ENCODE data around the gene SNRNP27. TPM values are rescaled to one million over a fixed set of nuclear protein-coding genes. Genes with fewer than 3 reads are reported as not detected.

The SNRNP27 gene
- total RNA-seq, 1 experiment from 2014 or later: 130 TPM

- H3K4me3 ChIP-seq: no peak overlapping the region
- DNase-seq (ENCODE audit: low read depth in 1 of 2, low spot score in 2 of 2): no peak
- H3K9me3 ChIP-seq (replicated peaks): no peaks in the 10 kb centered on the region
- H3K4me1 ChIP-seq (replicated peaks): no peaks in the 10 kb centered on the region
- no peaks in the 10 kb centered on the region for H3K27me3 ChIP-seq (replicated peaks)
- H3K36me3 ChIP-seq: peaks cover 74% of the 10 kb centered on the region
- no peak overlapping the region for H3K27ac ChIP-seq
These were observed 8.6 kb downstream of the SNRNP27 start for GRCh38 chr2:69902213-69902922.

GRCh38 chr2:69907216-69907615 is 13.5 kb downstream of the SNRNP27 start:
- Histone ChIP-seq H3K4me3 (no peak overlapping the region), H3K9me3 (replicated peaks) (no peaks in the 10 kb centered on the region), H3K4me1 (replicated peaks) (no peaks in the 10 kb centered on the region), H3K27me3 (replicated peaks) (no peaks in the 10 kb centered on the region), H3K27ac (no peak overlapping the region), H3K36me3 (peaks cover 51% of the 10 kb centered on the region)
- DNase-seq (ENCODE audit: low read depth in 1 of 2, low spot score in 2 of 2): no peak

GRCh38 chr2:69911985-69912563 is 18.3 kb downstream of the SNRNP27 start:
- no peak overlapping the region for H3K4me3 ChIP-seq
- H3K4me1 ChIP-seq (replicated peaks): peaks cover 8% of the 10 kb centered on the region
- no peaks in the 10 kb centered on the region for H3K9me3 ChIP-seq (replicated peaks)
- H3K27ac ChIP-seq: no peak overlapping the region
- DNase-seq (ENCODE audit: low read depth in 1 of 2, low spot score in 2 of 2): peak in 1 of 2 experiments; percentile 39
- H3K36me3 ChIP-seq: peaks cover 23% of the 10 kb centered on the region
- H3K27me3 ChIP-seq (replicated peaks): no peaks in the 10 kb centered on the region

DNA sequence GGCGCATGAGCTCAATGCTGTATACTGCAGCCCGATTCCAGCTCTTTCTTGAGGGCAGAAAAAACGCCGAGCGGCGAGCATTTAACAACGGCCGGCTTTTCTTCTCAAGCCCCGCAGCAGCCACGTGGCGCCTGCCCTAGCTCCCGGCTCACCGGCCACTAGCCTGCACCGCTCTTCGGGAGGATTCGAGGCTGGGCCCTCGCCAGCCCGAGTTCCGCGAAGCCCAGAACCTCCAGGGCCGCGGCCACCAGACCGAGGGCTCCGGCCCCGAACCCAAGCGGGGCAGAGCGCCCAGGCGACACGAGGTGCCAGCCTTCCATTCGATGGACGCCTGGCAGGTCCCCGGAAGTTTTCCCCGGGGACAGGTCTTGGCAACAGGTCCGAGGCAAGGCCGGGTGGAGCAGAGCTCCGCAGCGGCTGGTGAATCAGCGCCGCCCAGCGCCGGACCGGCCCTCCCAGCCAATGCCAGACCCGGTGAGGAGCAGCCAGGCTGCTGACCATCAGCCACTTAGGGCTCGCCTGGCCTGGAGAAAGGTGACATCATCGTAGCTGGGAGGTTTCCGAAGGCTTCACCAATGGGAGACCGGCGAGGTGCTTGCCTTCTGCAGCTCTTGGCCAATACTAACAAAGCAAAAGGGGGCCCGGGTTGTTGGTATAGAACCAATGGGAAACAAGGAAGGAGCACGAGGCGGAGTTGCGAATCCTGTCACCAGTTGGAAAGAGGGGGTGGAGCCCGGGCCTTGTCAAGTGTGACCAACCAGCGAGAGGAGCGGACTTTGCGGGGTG is 20.6 kb downstream of the SNRNP27 start:
- Histone ChIP-seq H3K4me1 (replicated peaks) (peaks cover 16% of the 10 kb centered on the region), H3K9me3 (replicated peaks) (no peaks in the 10 kb centered on the region), H3K36me3 (peaks cover 6% of the 10 kb centered on the region; the same call in 1 of the 2 replicates), H3K4me3 (peak overlapping the region; percentile 68), H3K27me3 (replicated peaks) (no peaks in the 10 kb centered on the region), H3K27ac (peak overlapping the region; percentile 68)
- DNase-seq (ENCODE audit: low read depth in 1 of 2, low spot score in 2 of 2): peak; percentile 100

DNA sequence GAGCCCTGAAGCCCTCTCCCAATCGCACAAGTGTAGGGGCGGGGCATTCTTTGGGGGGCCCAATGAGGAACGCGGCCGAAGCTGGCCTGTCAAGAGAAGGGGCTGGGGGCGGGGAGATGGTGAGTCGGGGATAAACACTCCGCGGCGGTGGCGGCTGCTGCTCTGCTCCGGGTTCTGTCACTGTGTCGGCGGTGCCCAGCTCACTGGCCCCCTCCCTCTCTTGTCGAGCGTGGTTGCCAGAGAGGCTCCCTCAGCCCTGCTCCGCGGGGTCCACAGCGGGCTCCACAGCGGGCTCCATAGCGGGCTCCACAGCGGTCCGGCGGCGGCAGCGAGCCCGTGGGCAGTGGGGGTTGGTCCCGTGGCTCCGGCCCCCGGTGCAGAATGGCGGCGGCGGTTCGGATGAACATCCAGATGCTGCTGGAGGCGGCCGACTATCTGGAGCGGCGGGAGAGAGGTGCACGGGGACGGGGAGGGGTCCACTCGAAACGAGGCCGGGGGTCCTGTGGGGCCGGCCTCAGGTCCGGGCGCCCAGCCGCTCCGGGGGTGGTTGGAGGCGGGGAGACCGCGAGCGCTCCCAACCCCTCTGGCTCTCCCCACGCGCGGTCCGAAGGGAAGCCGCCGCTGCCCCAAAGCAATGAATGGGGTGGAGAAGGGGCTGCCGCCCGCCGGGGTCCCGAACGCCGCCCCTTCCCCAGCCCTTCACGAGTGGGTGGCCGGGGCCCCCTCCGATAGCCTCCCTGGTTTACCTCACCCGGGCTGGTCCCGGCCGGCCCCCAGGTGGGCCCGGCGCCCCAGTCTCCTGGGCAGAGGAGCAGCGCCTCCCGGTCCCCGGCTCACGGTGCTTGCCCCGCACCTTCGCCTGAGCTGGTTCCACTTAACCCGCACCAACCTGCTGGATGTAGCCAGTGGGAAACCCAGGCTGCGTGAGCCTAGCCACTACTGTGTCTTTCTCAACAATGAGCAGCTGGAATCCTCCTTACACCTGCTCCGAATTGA is 21.5 kb downstream of the SNRNP27 start, which contains the start of gene MXD1:
TSS of gene MXD1 (plus strand) at position 160 of the 996 bp plus-strand sequence. CDS start at position 382, 222 bp downstream.
- peaks cover 6% of the 10 kb centered on the region; the same call in 1 of the 2 replicates for H3K36me3 ChIP-seq
- H3K27me3 ChIP-seq (replicated peaks): no peaks in the 10 kb centered on the region
- H3K9me3 ChIP-seq (replicated peaks): no peaks in the 10 kb centered on the region
- DNase-seq (ENCODE audit: low read depth in 1 of 2, low spot score in 2 of 2): no peak
- peak within 1 kb of the TSS; percentile 68 for H3K27ac ChIP-seq
- H3K4me1 ChIP-seq (replicated peaks): peaks cover 16% of the 10 kb centered on the region
- peak within 1 kb of the TSS; percentile 68 for H3K4me3 ChIP-seq

GRCh38 chr2:69916106-69916505 is 22.4 kb downstream of the SNRNP27 start:
- peaks cover 16% of the 10 kb centered on the region for H3K4me1 ChIP-seq (replicated peaks)
- DNase-seq (ENCODE audit: low read depth in 1 of 2, low spot score in 2 of 2): no peak
- H3K27me3 ChIP-seq (replicated peaks): no peaks in the 10 kb centered on the region
- no peak overlapping the region; the same call in 1 of the 2 replicates for H3K4me3 ChIP-seq
- H3K27ac ChIP-seq: no peak overlapping the region
- no peaks in the 10 kb centered on the region for H3K9me3 ChIP-seq (replicated peaks)
- peaks cover 6% of the 10 kb centered on the region; the same call in 1 of the 2 replicates for H3K36me3 ChIP-seq

GRCh38 chr2:69917852-69918251 is 24.1 kb downstream of the SNRNP27 start:
- H3K27ac ChIP-seq: peak overlapping the region; percentile 57
- no peak overlapping the region for H3K4me3 ChIP-seq
- H3K27me3 ChIP-seq (replicated peaks): no peaks in the 10 kb centered on the region
- H3K36me3 ChIP-seq: peaks cover 3% of the 10 kb centered on the region; the same call in 1 of the 2 replicates
- no peaks in the 10 kb centered on the region for H3K9me3 ChIP-seq (replicated peaks)
- DNase-seq (ENCODE audit: low read depth in 1 of 2, low spot score in 2 of 2): peak in 1 of 2 experiments; percentile 19
- H3K4me1 ChIP-seq (replicated peaks): peaks cover 16% of the 10 kb centered on the region

DNA sequence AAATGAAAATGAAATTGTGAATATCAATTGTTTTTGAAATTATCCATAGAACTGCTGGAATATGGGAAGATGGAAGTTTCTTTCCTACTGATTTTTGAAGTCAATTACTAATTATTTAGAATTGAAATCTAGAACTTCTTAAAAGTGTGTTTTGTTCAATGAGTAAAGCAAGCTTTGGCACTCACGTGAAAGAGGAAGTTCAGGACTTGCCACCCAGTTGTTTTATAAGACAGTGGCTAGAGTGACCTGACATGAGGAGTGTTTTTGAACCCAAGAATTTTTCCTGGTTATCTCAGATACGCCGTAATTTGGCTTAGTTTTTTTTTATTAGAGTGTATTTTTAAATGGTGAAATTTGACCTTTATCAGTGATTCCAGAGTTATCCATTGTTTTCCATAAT is 24.6 kb downstream of the SNRNP27 start:
- Histone ChIP-seq H3K9me3 (replicated peaks) (no peaks in the 10 kb centered on the region), H3K27me3 (replicated peaks) (no peaks in the 10 kb centered on the region), H3K27ac (peak overlapping the region; percentile 57), H3K4me1 (replicated peaks) (peaks cover 16% of the 10 kb centered on the region), H3K36me3 (peaks cover 3% of the 10 kb centered on the region; the same call in 1 of the 2 replicates), H3K4me3 (no peak overlapping the region)
- DNase-seq (ENCODE audit: low read depth in 1 of 2, low spot score in 2 of 2): no peak

GRCh38 chr2:69923116-69923515 is 29.4 kb downstream of the SNRNP27 start:
- peaks cover 4% of the 10 kb centered on the region for H3K4me1 ChIP-seq (replicated peaks)
- no peak for DNase-seq (ENCODE audit: low read depth in 1 of 2, low spot score in 2 of 2)
- no peaks in the 10 kb centered on the region for H3K27me3 ChIP-seq (replicated peaks)
- no peaks in the 10 kb centered on the region; the same call in 1 of the 2 replicates for H3K36me3 ChIP-seq
- H3K4me3 ChIP-seq: no peak overlapping the region
- H3K27ac ChIP-seq: no peak overlapping the region
- no peaks in the 10 kb centered on the region for H3K9me3 ChIP-seq (replicated peaks)

DNA sequence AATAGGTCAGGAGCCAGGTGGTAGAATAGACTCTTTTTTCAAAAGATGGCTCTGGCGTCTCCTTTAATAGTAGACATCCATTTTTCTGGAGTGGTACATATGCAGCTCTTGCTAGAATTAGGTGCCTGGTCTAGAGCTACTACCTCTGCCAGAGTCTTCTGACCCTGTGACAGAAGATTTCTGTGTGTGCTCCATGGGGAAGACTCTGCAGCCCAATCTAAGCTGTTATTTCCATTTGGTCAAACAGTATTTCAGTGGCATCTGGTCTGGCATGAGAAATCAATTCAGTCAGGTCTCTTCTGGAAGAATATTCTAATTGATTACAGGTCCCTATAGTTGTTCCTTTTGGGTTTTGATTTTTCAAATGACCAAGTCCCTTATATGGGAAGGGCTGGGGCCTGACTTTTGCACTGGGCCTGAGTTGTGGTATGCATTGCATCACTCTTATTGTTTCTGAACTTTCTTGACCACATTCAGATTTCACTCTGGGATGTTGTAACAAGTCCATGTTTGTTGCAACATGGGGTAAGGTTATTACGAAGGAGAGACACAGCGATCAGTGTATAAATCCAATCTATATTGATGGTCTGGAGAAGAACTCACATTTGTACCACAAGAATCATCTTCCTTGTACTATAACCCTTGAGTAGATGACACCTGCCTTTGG is 33.2 kb downstream of the SNRNP27 start:
- Histone ChIP-seq H3K9me3 (replicated peaks) (no peaks in the 10 kb centered on the region), H3K27me3 (replicated peaks) (no peaks in the 10 kb centered on the region), H3K27ac (no peak overlapping the region), H3K36me3 (no peaks in the 10 kb centered on the region; the same call in 1 of the 2 replicates), H3K4me1 (replicated peaks) (no peaks in the 10 kb centered on the region), H3K4me3 (no peak overlapping the region)
- DNase-seq (ENCODE audit: low read depth in 1 of 2, low spot score in 2 of 2): no peak

DNA sequence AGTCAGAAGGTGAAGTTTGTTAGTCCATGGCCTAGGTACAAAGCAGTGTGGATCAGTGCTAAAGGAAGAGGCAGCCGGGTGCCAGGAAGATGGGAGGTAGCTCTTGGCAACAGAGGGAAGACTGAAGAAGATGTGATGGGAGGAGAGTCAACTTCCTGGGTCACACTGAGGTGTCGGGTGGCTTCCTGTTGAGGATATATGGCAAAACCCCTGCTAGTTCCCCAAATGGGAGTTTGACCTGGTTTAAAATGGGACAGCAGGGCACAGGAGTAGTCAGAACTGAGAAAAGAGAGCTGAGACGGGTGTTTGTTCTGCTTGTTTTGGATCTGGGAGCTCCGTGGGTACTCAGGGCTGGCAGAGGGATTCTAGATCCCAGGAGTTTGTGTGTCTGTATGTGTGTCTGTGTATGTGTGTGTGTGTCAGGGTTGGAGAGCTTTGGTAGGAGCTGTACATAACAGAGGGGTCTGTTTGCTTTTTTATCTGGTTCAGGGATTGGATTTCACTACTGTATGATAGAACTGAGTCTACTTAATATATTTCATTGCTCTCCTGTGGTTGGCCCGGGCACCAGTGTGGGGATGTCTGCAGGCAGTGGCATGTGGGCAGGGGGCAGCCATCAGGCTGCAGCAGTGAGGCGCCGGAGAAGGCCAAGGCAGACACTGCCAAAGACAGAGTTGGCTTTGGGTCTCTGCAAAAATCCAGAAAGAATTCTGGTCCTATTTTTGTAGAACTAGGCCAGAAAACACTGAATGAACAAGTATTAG is 38.3 kb downstream of the SNRNP27 start:
- Histone ChIP-seq H3K27ac (no peak overlapping the region), H3K4me3 (no peak overlapping the region)

DNA sequence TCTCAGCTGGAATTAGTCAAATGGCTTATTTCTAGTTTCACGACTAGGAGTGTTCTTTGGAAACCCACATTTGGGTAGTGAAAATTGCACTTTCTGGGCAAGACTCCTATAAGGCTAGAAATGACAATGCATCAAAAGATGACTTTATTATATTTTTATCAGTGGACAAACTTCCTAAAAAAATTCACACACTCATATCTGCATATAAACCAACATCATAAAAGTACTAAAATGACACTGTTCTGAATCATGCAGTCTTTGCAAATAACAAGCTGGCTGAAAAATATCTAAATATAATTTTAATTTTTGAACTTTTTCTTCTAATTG is 38.8 kb downstream of the SNRNP27 start:
- H3K36me3 ChIP-seq: peaks cover 16% of the 10 kb centered on the region
- H3K27me3 ChIP-seq (replicated peaks): no peaks in the 10 kb centered on the region
- H3K27ac ChIP-seq: no peak overlapping the region
- no peak for DNase-seq (ENCODE audit: low read depth in 1 of 2, low spot score in 2 of 2)
- peaks cover 24% of the 10 kb centered on the region for H3K4me1 ChIP-seq (replicated peaks)
- H3K9me3 ChIP-seq (replicated peaks): no peaks in the 10 kb centered on the region
- no peak overlapping the region for H3K4me3 ChIP-seq

More for the DNA sequence above, 38.3 kb downstream of the SNRNP27 start:
- Histone ChIP-seq H3K27me3 (replicated peaks) (no peaks in the 10 kb centered on the region), H3K9me3 (replicated peaks) (no peaks in the 10 kb centered on the region), H3K36me3 (peaks cover 11% of the 10 kb centered on the region), H3K4me1 (replicated peaks) (peaks cover 23% of the 10 kb centered on the region)
- no peak for DNase-seq (ENCODE audit: low read depth in 1 of 2, low spot score in 2 of 2)

All from SJSA1 (cell line).